T-helper 1 cell treated with Interleukin-12 subunit alpha and Interleukin-12 subunit beta and Interleukin-4 antibody, amounts not matched to agents 30 ng/mL and 1 ng/mL, for 36 hours (primary cell): ENCODE results near the gene DLX4. TPM values are rescaled to one million over a fixed set of nuclear protein-coding genes. Genes with fewer than 3 reads are reported as not detected.

Experiments used
- intact Hi-C: fragments of 100-400 bp; cut with micrococcal nuclease; formaldehyde crosslinking; loops from one replicate; pipeline ENCODE4 v1.15.1; 2024
- total RNA-seq: library from RNA; stranded (reverse); gene quantifications from 2 replicates; pipeline ENCODE4 v1.2.3, GENCODE V29; 2022

DLX4 gene
- total RNA-seq, 1 donor from 2014 or later = not detected

DNA sequence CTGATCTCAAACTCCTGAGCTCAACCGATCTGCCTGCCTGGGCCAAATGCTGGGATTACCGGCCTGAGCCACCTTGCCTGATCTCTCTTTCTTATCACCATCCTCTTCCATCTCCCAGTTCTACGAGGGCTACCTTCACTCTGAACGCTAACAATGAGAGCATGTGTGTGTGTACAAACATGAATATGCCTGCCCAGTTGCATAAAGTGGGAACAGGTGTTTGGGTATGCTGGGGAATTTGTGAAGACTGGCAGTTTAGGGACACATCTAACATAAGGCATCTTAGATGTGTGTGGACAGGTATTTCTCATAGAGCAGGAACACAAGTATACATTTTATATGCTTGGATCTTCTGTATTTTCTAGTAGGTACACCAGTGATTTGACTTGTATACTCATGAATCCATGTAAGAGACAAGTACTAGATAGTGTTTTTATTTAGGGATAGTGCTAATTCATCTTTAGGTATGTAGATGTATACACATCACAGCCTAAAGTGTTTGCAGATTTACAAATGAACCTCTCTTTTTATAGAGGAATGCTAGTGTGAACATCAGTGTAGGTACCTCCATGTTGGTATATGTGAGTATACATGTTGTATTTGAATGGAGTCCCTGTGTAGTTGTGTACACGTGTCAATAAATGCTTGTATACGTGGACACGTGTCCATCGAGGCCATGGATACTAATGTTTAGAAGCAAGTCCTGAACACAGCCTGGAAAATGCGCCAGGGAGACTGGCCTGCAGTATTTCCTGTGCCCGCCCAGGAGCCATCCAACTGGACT is 1.2 kb upstream of the DLX4 start:
- intact Hi-C loops = loop anchor here (1.0 to 5.0 kb wide), 3 partner anchors 26 to 1246 kb away; partner anchors contain the start of genes IGF2BP1, PRAC1 and PRAC2

DNA sequence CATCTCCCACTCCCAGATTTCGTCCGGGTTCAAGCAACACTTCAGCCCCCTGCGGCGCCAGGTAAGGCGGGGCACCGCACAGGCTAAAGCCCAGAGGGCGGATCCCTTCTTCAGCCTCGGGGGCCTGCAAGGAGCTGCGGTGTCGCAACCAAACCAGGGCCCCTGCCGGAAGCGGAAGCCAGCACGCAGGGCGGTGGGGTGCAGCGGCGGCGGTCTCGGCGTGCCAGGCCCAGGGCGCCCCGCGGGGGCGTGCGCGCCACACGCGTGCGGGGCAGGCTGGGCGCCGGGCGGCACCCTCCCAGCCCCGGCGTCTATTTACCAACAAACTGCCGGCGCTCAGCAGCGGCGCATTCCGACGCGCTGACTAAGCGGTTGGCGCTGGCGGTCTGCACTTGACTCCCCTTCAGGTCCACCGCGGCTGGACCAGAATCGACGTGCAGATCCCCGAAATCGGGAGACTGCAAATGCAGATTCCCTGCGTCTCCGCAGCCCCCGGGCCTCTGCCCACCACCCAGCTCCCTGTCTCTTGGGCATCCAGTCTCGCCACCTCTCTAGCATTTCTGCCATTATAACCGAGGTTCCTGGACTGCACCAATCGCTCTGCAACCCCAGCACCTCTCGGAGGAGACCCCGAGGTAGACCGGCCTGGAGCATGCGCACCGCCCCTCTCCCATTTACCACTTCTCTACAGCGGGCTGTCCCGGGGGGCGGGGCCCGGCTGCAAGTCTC is 421 bp upstream of the DLX4 start:
- intact Hi-C loops = loop anchor here (1.0 to 5.0 kb wide), 3 partner anchors 26 to 1246 kb away; partner anchors contain the start of genes IGF2BP1, PRAC1 and PRAC2

DNA sequence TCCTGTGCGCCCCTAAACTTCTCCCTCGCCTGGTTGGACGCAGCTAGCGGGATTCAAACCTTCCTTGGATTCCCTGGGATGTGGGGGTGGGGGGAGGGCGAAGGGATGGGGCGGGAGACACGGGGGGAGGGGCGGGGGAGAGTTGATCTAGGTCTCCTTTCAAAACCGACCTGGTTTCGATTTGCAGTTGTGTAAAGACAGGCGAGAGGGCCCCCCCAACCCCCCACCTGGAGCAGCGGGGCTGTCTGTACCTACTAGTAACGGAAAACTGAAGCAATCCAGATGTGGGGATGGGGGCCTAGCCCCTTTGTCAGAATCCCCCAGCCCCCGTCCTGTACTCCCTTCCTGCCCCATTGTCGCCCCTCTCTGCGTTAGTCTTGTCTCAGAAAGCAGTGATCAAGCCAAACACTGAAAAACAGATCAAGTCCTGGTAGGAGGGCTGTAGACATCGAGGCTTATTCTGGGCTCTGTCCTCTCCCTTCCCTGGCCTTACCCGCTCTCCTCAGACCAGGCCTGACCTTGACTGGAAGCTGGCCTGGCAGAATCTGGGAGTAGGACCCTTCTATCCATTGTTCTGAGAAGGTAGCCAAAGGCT is 902 bp downstream of the DLX4 start:
- intact Hi-C loops = loop anchor here (5.0 kb wide), 3 partner anchors 473 to 1248 kb away; partner anchors contain the start of genes IGF2BP1, NGFR, PRAC1 and PRAC2

GRCh38 chr17:49970498-49970897 is 1.5 kb downstream of the DLX4 start:
- intact Hi-C loops = loop anchor here (5.0 kb wide), 1 partner anchor 473 kb away; the partner anchor contains the start of gene NGFR

DNA sequence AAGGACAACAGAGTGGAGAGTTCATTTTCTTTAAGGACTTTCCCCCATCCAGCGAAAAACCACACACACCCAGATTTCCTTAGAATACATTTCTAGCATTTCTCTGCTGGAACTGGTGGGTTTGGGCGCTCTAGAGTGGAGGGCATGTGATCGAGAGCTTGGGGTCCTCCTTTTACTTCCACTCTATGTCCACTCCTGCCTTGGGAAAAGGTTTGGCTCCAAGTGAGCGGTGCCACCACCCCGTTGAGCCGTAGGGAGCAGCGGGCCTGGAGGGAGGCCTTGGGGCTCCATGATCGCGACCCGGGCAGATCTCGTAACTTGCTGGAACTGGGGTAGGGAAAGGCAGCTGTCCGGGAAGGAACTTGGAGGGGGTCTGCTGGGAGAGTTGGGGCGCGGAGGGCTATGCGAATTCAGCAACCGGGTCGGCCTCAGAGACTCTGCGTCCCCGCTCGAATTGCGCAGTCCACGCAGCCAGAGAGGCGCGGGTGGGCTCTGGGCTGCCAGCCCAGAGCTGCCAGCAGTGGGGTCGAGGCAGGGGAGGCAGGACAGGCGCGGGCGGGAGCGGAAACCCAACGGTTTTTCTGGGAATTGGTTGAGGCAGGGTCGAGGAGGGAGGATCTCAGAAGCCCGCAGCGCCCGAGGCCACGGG is 2.3 kb downstream of the DLX4 start:
- intact Hi-C loops = loop anchor here (5.0 kb wide), 1 partner anchor 474 kb away; the partner anchor contains the start of gene NGFR

DNA sequence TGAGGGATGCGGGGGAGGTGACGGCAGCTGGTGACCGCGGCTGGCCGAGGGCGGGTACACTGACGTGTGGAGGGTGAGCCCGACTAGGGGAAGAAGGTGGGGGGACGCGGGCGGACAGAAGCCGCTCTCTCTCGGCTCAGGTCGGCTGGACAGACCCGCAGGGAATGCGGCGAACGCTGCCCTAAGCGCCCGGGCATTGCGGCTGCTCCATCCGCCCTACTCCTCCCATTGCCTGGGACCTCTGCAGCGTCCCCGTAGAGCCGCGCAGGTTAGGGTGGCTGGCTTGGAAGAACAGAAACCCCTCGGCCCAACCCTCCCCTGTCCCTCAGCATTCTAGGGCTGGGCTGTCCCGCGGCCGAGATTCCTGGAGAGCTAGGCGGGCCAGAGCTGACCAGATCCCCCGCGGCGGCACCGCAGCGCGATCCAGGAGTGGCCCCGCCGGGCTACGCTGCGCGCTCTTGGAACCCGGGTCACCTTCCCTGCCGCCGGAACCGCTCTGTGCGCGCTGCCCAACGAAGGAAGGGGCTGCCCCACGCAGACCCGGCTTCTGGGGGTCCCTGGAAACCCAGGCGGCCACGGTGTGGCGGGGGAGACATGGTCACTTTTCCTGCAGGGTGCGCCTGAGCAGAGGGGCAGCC is 3.0 kb downstream of the DLX4 start:
- intact Hi-C loops = loop anchor here (5.0 kb wide), 1 partner anchor 475 kb away; the partner anchor contains the start of gene NGFR

DNA sequence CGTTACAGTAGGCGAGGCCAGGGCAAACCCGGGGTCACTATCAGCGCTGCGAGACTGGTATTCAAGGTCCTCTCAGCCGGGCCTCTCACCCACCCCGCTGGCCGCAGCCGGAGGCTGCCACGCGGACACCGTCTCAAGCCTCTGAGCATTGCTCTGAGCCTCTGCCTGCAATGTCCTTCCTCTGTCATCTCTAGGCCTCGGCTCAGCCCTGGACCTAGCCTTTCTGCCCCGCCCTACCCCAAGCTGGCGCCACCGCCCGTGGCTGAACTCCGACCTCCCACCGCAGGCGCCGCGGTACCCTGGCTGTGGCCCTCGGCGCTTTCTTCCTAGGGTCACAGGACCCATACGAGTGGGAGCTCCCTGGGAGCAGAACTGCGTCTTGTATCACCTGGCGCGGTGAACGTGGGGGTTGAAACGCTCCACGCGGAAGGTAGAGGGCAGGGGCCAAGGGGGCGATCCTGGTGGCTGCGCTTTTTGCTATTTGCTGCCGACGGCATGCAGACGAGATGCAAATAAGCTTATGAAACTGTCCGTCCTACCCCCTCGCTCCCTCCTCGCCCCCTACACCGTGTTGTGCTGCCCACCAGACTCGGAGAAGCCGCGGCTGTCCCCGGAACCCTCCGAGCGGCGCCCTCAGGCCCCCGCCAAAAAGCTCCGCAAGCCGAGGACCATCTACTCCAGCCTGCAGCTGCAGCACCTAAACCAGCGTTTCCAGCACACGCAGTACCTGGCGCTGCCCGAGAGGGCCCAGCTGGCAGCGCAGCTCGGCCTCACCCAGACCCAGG is 3.7 kb downstream of the DLX4 start:
- intact Hi-C loops = loop anchor here (5.0 kb wide), 1 partner anchor 475 kb away; the partner anchor contains the start of gene NGFR

- intact Hi-C loops = loop anchor here (5.0 kb wide), 1 partner anchor 476 kb away; the partner anchor contains the start of gene NGFR
Measured at GRCh38 chr17:49973271-49973615, 4.3 kb downstream of the DLX4 start.

DNA sequence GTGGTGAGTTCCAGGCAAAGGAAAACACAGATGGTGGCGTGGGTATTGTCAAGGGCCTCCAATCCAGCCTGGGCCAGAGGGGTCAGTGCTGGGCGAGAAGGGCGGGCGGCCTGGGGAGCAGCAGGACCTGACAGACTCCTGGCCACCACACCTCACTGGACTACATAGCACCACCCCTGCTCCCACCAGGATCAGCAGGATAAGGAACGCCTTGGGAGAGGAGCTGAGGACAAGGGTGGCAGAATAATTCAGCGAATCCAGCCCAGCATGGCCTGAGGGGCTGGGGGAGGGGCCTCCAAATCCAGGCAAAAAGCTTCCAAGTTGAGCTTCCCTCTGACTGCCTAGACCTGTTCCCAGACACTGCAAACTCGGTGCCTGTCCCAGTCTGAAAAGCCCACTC is 6.5 kb downstream of the DLX4 start:
- intact Hi-C loops = no loop called here

- intact Hi-C loops = no loop called here
Measured at GRCh38 chr17:49976163-49976827, 7.3 kb downstream of the DLX4 start.

DNA sequence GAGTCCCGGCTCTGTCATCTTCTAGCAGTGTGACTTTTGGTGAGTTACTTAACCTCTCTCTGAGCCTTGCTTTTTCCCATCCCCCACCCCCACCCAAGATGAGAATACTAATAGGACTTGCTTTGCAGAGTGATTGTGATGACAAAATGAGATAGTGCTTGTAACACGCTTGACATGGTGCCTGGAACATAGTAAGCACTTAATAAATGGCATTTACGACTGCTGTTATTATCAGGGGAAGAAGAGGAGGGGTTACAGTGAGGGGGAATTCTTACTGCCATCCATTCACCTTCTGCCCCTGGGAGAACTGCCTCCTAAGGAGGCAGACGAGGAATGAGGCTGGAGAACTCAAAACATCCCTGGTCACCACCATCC is 7.8 kb downstream of the DLX4 start:
- intact Hi-C loops = no loop called here

GRCh38 chr17:49977463-49978389 is 8.7 kb downstream of the DLX4 start:
- intact Hi-C loops = no loop called here

- intact Hi-C loops = no loop called here
Measured at GRCh38 chr17:49978501-49978900, 9.5 kb downstream of the DLX4 start.

DNA sequence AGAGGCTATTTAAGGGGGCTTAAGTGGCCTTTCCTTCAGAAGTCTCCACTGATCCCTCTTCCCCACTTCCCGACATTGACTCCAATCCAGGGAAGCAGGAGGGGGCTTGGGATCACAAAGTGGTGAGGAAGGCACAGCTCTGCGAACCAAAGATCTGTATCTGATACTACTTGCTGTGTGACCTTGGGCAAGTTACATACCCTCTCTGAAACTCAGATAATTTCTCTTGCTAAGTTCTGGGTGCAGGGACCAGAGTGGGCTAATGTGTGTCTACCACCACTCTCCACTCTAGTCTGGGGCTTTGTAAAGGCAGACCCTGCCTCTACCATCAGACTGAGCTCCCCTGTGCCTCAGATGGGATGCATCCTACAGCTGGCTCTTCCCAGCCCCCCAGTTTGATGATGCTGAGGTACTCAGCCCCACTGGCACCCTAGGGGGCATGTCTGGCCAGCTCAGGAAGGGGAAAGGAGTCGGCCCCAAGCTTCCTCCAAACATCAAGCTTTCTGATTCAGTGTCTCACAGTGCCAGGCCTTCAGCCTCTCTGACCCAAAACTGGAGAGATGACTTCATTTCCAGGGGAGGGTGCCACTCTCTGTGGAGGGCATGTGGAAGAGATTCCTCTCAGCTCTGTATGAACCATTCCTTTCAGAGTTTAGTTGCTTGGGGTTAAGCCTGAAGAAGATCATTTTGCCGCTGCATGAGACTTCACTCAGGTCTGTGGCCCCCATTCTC is 10.9 kb downstream of the DLX4 start:
- intact Hi-C loops = no loop called here

GRCh38 chr17:49980703-49981197 is 11.8 kb downstream of the DLX4 start:
- intact Hi-C loops = no loop called here

- intact Hi-C loops = no loop called here
Measured at GRCh38 chr17:49984283-49984682, 15.3 kb downstream of the DLX4 start.

- intact Hi-C loops = no loop called here
Measured at GRCh38 chr17:49984776-49985175, 15.8 kb downstream of the DLX4 start.
